ENCODE data around the gene TPT1.
A peak's percentile ranks its signal among the peaks of the same experiment; 100 is the strongest.
"Not testable (repeated sequence)": the region's sequence is repeated elsewhere in the genome, so short reads cannot be mapped to it uniquely, and the experiment has no call there.

The TPT1 gene

GRCh38 chr13:45367358-45367757, 26.4 kb upstream of the TPT1 start:
- DNase-seq (ENCODE audit: low read depth): peak; percentile 19

- DNase-seq (ENCODE audit: low read depth): no peak
These were observed 24.5 kb upstream of the TPT1 start for GRCh38 chr13:45365558-45365885.

GRCh38 chr13:45364876-45365557, 24.0 kb upstream of the TPT1 start:
- no peak for DNase-seq (ENCODE audit: low read depth)

- DNase-seq (ENCODE audit: low read depth): no peak
These were observed 22.0 kb upstream of the TPT1 start for GRCh38 chr13:45362939-45363338.

GRCh38 chr13:45361596-45362206, 20.7 kb upstream of the TPT1 start:
- DNase-seq (ENCODE audit: low read depth): no peak

- no peak for DNase-seq (ENCODE audit: low read depth)
These were observed 16.1 kb upstream of the TPT1 start for GRCh38 chr13:45356966-45357672.

- no peak for DNase-seq (ENCODE audit: low read depth)
These were observed 12.9 kb upstream of the TPT1 start for GRCh38 chr13:45353895-45354294.

- no peak for DNase-seq (ENCODE audit: low read depth)
These were observed 11.0 kb upstream of the TPT1 start for GRCh38 chr13:45352031-45352430.

GRCh38 chr13:45350152-45350551, 9.2 kb upstream of the TPT1 start:
- no peak for DNase-seq (ENCODE audit: low read depth)

GRCh38 chr13:45349438-45349837, 8.5 kb upstream of the TPT1 start:
- peak; percentile 55 for DNase-seq (ENCODE audit: low read depth)

GRCh38 chr13:45344064-45344463, 3.1 kb upstream of the TPT1 start:
- DNase-seq (ENCODE audit: low read depth): not testable (repeated sequence)

GRCh38 chr13:45343102-45343501, 2.1 kb upstream of the TPT1 start:
- DNase-seq (ENCODE audit: low read depth): not testable (repeated sequence)

GRCh38 chr13:45342668-45343067, 1.7 kb upstream of the TPT1 start:
- DNase-seq (ENCODE audit: low read depth): not testable (repeated sequence)

GRCh38 chr13:45341799-45342500, 967 bp upstream of the TPT1 start:
- DNase-seq (ENCODE audit: low read depth): peak; percentile 91

GRCh38 chr13:45340422-45341033, 455 bp downstream of the TPT1 start:
- peak; percentile 95 for DNase-seq (ENCODE audit: low read depth)

GRCh38 chr13:45339867-45340266, 1.1 kb downstream of the TPT1 start:
- DNase-seq (ENCODE audit: low read depth): no peak

GRCh38 chr13:45339399-45339798, 1.6 kb downstream of the TPT1 start:
- no peak for DNase-seq (ENCODE audit: low read depth)

- DNase-seq (ENCODE audit: low read depth): no peak
These were observed 3.2 kb downstream of the TPT1 start for GRCh38 chr13:45337803-45338202.

- DNase-seq (ENCODE audit: low read depth): no peak
These were observed 3.6 kb downstream of the TPT1 start for GRCh38 chr13:45337395-45337794.

GRCh38 chr13:45336025-45336800, 4.8 kb downstream of the TPT1 start:
- DNase-seq (ENCODE audit: low read depth): no peak

GRCh38 chr13:45335397-45336024, 5.5 kb downstream of the TPT1 start:
- DNase-seq (ENCODE audit: low read depth): no peak
